Measurements from ENCODE around the gene ANKHD1. TPM values are rescaled to one million over a fixed set of nuclear protein-coding genes. Genes with fewer than 3 reads are reported as not detected.

ANKHD1 gene
- total and polyA plus RNA-seq, 2 of the 8 experiments (the other 6 are each of a cell fraction or from before 2014, with no cell fraction given) = 69.9 to 108 TPM

DNA sequence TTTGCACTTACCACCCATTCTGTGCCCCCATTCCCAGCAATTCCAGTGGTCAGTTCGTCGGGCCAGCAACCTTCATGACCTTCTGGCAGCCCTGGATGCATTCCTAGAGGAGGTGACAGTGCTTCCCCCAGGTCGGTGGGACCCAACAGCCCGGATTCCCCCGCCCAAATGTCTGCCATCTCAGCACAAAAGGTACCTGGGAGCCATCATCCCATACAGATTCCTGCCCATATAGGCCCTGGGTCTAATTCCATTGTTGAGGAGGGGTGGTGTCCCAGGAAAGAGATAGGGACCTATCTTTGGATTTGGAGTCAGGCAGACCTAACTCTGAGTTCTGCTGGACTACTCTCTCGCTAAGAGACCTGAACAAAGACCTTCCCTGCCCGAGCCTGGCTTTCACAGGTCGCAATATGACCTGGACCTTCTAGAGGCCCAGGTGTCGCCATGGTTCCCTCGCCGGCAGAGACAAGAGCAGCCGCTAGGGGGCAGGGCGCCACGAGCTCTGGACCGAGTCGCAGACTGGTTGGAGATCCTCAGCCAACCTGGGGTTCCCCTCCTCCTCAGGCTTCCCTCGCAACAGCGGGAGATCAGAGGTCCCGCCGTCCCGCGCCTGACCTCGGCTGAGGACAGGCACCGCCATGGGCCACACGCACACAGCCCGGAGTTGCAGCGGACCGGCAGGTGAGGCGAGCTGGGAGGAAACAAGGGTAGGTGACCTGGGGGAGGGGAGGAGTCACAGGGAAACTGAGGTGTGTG is 38.6 kb upstream of the ANKHD1 start:
- peak; percentile 52 for FAIRE-seq
- Histone ChIP-seq H3K27me3 (replicated peaks in 1 of 4; ENCODE audit: control insufficient read depth in 3 of 4, extremely low read depth in 1 of 4, insufficient read depth in 3 of 4, low read length in 3 of 4) (peaks cover 0 to 7% (median 2%) of the 10 kb centered on the region in 4 experiments; a peak in 2 of 7 replicates), H2AFZ (ENCODE audit: low read length) (peak overlapping the region; percentile 99)
- TF ChIP-seq SIN3A (conservative IDR thresholded peaks at IDR 0.05 in 1 of 2, IDR thresholded peaks at IDR 0.05 in 1 of 2; ENCODE audit: low read depth in 1 of 2, low read length in 2 of 2) = peak in 1 of 2 experiments; percentile 72; a peak in 2 of 4 replicates
- peak; percentile 60; the same call in 1 of the 2 replicates for TF ChIP-seq TAF1 (IDR thresholded peaks at IDR 0.05; ENCODE audit: low read depth, low read length)
- TF ChIP-seq BCL11A (IDR thresholded peaks at IDR 0.05; ENCODE audit: low read depth in 2 of 2, low read length in 2 of 2) = no peak
- TF ChIP-seq TEAD4 (IDR thresholded peaks at IDR 0.05; ENCODE audit: low read depth, low read length) = 0 out of 2 replicates have a peak, but pooled peaks have one; percentile 17
- no peak for TF ChIP-seq EGR1 (IDR thresholded peaks at IDR 0.05; ENCODE audit: borderline replicate concordance, low read depth, low read length)
- TF ChIP-seq KDM4A (IDR thresholded peaks at IDR 0.05; ENCODE audit: low read depth, low read length, severe bottlenecking) = peak; percentile 94
- 0 out of 2 replicates have a peak, but pooled peaks have one; percentile 48 for TF ChIP-seq SP1 (IDR thresholded peaks at IDR 0.05; ENCODE audit: low read depth, low read length)
- TF ChIP-seq KDM5A (IDR thresholded peaks at IDR 0.05; ENCODE audit: low read length) = no peak
- TF ChIP-seq EP300 (IDR thresholded peaks at IDR 0.05; ENCODE audit: borderline replicate concordance in 1 of 2, low read depth in 2 of 2, low read length in 2 of 2) = 0 out of 3 replicates have a peak, but pooled peaks of 1 of the 2 experiments have one; percentile 60
- 0 out of 2 replicates have a peak, but pooled peaks have one; percentile 10 for TF ChIP-seq SRF (IDR thresholded peaks at IDR 0.05; ENCODE audit: low read depth, low read length)
- peak; percentile 65; the same call in 1 of the 2 replicates for TF ChIP-seq CREB1 (IDR thresholded peaks at IDR 0.05)

More for the DNA sequence above, 38.6 kb upstream of the ANKHD1 start:
- peak in 1 of 2 experiments; percentile 99 for DNase-seq (ENCODE audit: low read depth in 1 of 2, low spot score in 2 of 2)
- no peaks in the 10 kb centered on the region for H4K20me1 ChIP-seq (replicated peaks in 1 of 2; ENCODE audit: control insufficient read depth in 1 of 2, insufficient read depth in 2 of 2, low read length in 2 of 2)
- CTCF ChIA-PET (ENCODE audit: partially characterized antibody) = interaction anchor here (0.6 to 5.8 kb wide), 30 partner anchors 8 to 284 kb away, joined by 3 to 45 read pairs (median 4); partner anchors contain the start of genes EIF4EBP3, HBEGF, IK and NDUFA2
- H3K9ac ChIP-seq (replicated peaks in 1 of 4; ENCODE audit: extremely low read depth in 1 of 4, low read depth in 3 of 4, low read length in 3 of 4) = peak overlapping the region in 2 of 4 experiments; percentile 20 to 31; a peak in 3 of 7 replicates
- POLR2A ChIA-PET (ENCODE audit: partially characterized antibody) = interaction anchor here (0.6 to 1.6 kb wide), 8 partner anchors 9 to 191 kb away, joined by 3 to 8 read pairs (median 4); partner anchors contain the start of genes EIF4EBP3 and HBEGF
- H4K5ac ChIP-seq (ENCODE audit: insufficient read length, low read depth, low read length) = peak overlapping the region; percentile 84
- H4K91ac ChIP-seq (replicated peaks; ENCODE audit: insufficient read length, low read length) = peak overlapping the region; percentile 92
- peak overlapping the region; percentile 91 for H3K18ac ChIP-seq (ENCODE audit: extremely low read depth, low read length)
- H4K8ac ChIP-seq (ENCODE audit: extremely low read depth, insufficient read depth, low read length) = peak overlapping the region; percentile 89
- no peak overlapping the region for H2BK15ac ChIP-seq (ENCODE audit: low read length)
- no peak overlapping the region for H2AK5ac ChIP-seq (ENCODE audit: low read depth, low read length)
- H3K9me3 ChIP-seq (ENCODE audit: insufficient read depth in 2 of 2, low read depth in 1 of 2, low read length in 1 of 2) = no peaks in the 10 kb centered on the region
- H2BK20ac ChIP-seq (ENCODE audit: low read length) = no peak overlapping the region
- H3K4me3 ChIP-seq (ENCODE audit: extremely low read depth in 1 of 4, insufficient read depth in 2 of 4, low read depth in 3 of 4, low read length in 4 of 4) = peak overlapping the region; percentile 41 to 70 (median 62)
- H3K79me1 ChIP-seq (ENCODE audit: low read depth, low read length) = no peaks in the 10 kb centered on the region
- WGBS, 2 experiments (ENCODE audit: extremely low coverage in 1 of 2, insufficient coverage in 1 of 2, insufficient read length in 1 of 2, insufficient replicate concordance in 2 of 2, low coverage in 1 of 2, low lambda C conversion rate in 2 of 2, missing lambda C conversion rate in 1 of 2) = 21% methylated on average over 27 of the region's 29 CpGs; no CpG with 5 or more reads in 1 of the 2 experiments
- H3K14ac ChIP-seq (ENCODE audit: insufficient read length) = no peak overlapping the region
- no peaks in the 10 kb centered on the region for H3K79me2 ChIP-seq (ENCODE audit: control insufficient read depth in 1 of 2, insufficient read depth in 2 of 2, low read length in 2 of 2)
- H3K36me3 ChIP-seq (ENCODE audit: control insufficient read depth in 2 of 4, insufficient read depth in 4 of 4, low read length in 3 of 4) = no peaks in the 10 kb centered on the region
- no peaks in the 10 kb centered on the region; the same call in 1 of the 2 replicates for H3K23me2 ChIP-seq (ENCODE audit: low read depth, low read length)
- H3K4me1 ChIP-seq (replicated peaks in 1 of 4; ENCODE audit: control insufficient read depth in 3 of 4, insufficient read depth in 4 of 4, low read length in 3 of 4) = peaks cover 0 to 8% (median 2%) of the 10 kb centered on the region in 4 experiments; a peak in 3 of 7 replicates
- H2BK12ac ChIP-seq (ENCODE audit: low read depth, low read length) = peak overlapping the region; percentile 61; the same call in 1 of the 2 replicates
- H3K23ac ChIP-seq (ENCODE audit: insufficient read length) = no peak overlapping the region
- H3K27ac ChIP-seq (ENCODE audit: low read depth, low read length) = no peak overlapping the region; the same call in 1 of the 2 replicates
- H3K4me2 ChIP-seq (ENCODE audit: insufficient read depth in 1 of 2, low read depth in 2 of 2, low read length in 2 of 2) = peak overlapping the region; percentile 32 to 98
- peak overlapping the region; percentile 56; the same call in 1 of the 2 replicates for H2BK5ac ChIP-seq (ENCODE audit: low read depth, low read length)
- H2BK120ac ChIP-seq (replicated peaks; ENCODE audit: low read depth, low read length) = no peak overlapping the region
- no peak overlapping the region for H3K56ac ChIP-seq (replicated peaks; ENCODE audit: insufficient read length, low read depth, low read length)
- H3K4ac ChIP-seq (replicated peaks; ENCODE audit: insufficient read length, low read depth, low read length) = no peak overlapping the region

Data from H1 (cell line).